K562 (cell line): ENCODE data around the gene C19orf67. TPM values are rescaled to one million over a fixed set of nuclear protein-coding genes. Genes with fewer than 3 reads are reported as not detected.

Experiments
- ATF6 ChIP-seq: sonication (generic); formaldehyde crosslinking; IDR thresholded peaks from 2 replicates; pipeline ENCODE4 v1.4.0; 2020; ENCODE audit warnings: mild to moderate bottlenecking, missing genetic modification reagents
- CCNT2 ChIP-seq: IDR thresholded peaks from 2 replicates; pipeline ENCODE4 v1.6.1; 2011; ENCODE audit warnings: borderline replicate concordance, low read depth, mild to moderate bottlenecking, moderate library complexity, mixed read lengths, low read length; ENCODE audit not compliant: insufficient read length; ENCODE audit errors: extremely low read depth
- ELK1 ChIP-seq: sonication (generic); formaldehyde crosslinking; IDR thresholded peaks from 2 replicates; pipeline ENCODE4 v1.8.1; 2022; ENCODE audit warnings: missing genetic modification reagents
- ESRRA ChIP-seq: fragments of 450-650 bp; IDR thresholded peaks from 2 replicates; pipeline ENCODE4 v1.6.1; 2014; ENCODE audit warnings: low read depth, mild to moderate bottlenecking, moderate library complexity, borderline replicate concordance
- ETV1 ChIP-seq: fragments of 450-650 bp; conservative IDR thresholded peaks from 2 replicates; pipeline ENCODE4 v1.6.1; 2016; ENCODE audit warnings: missing genetic modification characterization, control low read depth, low read depth, missing compliant biosample characterization
- HDAC6 ChIP-seq: IDR thresholded peaks from 2 replicates; pipeline ENCODE4 v1.6.1; 2012; ENCODE audit warnings: low read depth, mild to moderate bottlenecking, control low read depth, inconsistent platforms, low read length, moderate library complexity
- HNRNPK ChIP-seq: fragments of 200-400 bp; formaldehyde crosslinking; IDR thresholded peaks from one replicate; pipeline ENCODE4 v1.6.1; 2018; ENCODE audit warnings: mild to moderate bottlenecking, low read depth, low read length; ENCODE audit not compliant: poor library complexity, severe bottlenecking
- NKRF ChIP-seq: fragments of 450-650 bp; IDR thresholded peaks from 2 replicates; pipeline ENCODE4 v1.6.1; 2016; ENCODE audit warnings: borderline replicate concordance
- SAFB2 ChIP-seq: fragments of 200-400 bp; formaldehyde crosslinking; IDR thresholded peaks from 2 replicates; pipeline ENCODE4 v1.6.1; 2018; ENCODE audit warnings: borderline replicate concordance, low read length, low read depth, moderate library complexity; ENCODE audit not compliant: severe bottlenecking
- SNAPC5 ChIP-seq: fragments of 250-450 bp; sonication (Bioruptor Pico); IDR thresholded peaks from 2 replicates; pipeline ENCODE4 v1.8.0; 2021; ENCODE audit warnings: moderate library complexity, mild to moderate bottlenecking, inconsistent platforms
- YY1 ChIP-seq, 3 experiments: IDR thresholded peaks; 2 replicates each; pipeline ENCODE4 v1.6.1; 2011; ENCODE audit warnings: low read length in 2 of 3, mild to moderate bottlenecking in 2 of 3, moderate library complexity in 2 of 3, borderline replicate concordance in 1 of 3, control low read depth in 1 of 3, low read depth in 1 of 3; ENCODE audit not compliant: insufficient read depth in 3 of 3, insufficient replicate concordance in 2 of 3, control insufficient read depth in 1 of 3, insufficient read length in 1 of 3; ENCODE audit errors: extremely low read depth in 1 of 3
- ZBTB2 ChIP-seq: fragments of 450-650 bp; IDR thresholded peaks from 2 replicates; pipeline ENCODE4 v1.6.1; 2016; ENCODE audit warnings: antibody characterized with exemption
- ZBTB26 ChIP-seq: fragments of 450-650 bp; formaldehyde crosslinking; IDR thresholded peaks from 2 replicates; pipeline ENCODE4 v1.4.0; 2022; ENCODE audit warnings: missing genetic modification characterization
- ZBTB43 ChIP-seq: sonication (generic); formaldehyde crosslinking; IDR thresholded peaks from 2 replicates; pipeline ENCODE4 v1.8.0; 2023; ENCODE audit warnings: mild to moderate bottlenecking, missing genetic modification reagents
- polyA plus RNA-seq, 8 experiments: library from polyadenylated mRNA; depleted of rRNA in 4 of 8; stranded (reverse) in 5 of 8; unstranded in 3 of 8; fragments of >200 nt; fragmentation: Nextera tagmentation in 2 of 8; fragmentation: Illumina TruSeq in 1 of 8; extraction: Ambion mirVana in 2 of 8; extraction: Trizol in 1 of 8; gene quantifications; 2 replicates each; pipeline versions ENCODE4 v1.2.1 to v1.2.3, GENCODE V29; 2011 to 2014; ENCODE audit warnings: inconsistent platforms in 1 of 8, missing spikeins in 1 of 8
- total RNA-seq, 7 experiments: library from RNA; depleted of rRNA in 6 of 7; stranded (reverse); fragments of >200 nt in 6 of 7; fragmentation: Illumina TruSeq in 2 of 7; extraction: Trizol in 2 of 7; gene quantifications; 2 replicates each; pipeline versions ENCODE4 v1.2.1 to v1.2.3, GENCODE V29; 2011 to 2021; ENCODE audit warnings: low replicate concordance in 1 of 7

The C19orf67 gene
- total and polyA plus RNA-seq, 9 of the 15 experiments (the other 6 are each of a cell fraction or from before 2014, with no cell fraction given): 0.29 to 1.8 (median 0.51) TPM; not detected in 3

GRCh38 chr19:14091081-14091812 is 5.7 kb upstream of the C19orf67 start (continued):
- TF ChIP-seq YY1 (IDR thresholded peaks at IDR 0.05; ENCODE audit: borderline replicate concordance in 1 of 3, control insufficient read depth in 1 of 3, extremely low read depth in 1 of 3, insufficient read depth in 3 of 3, insufficient read length in 1 of 3, insufficient replicate concordance in 2 of 3, low read depth in 1 of 3, low read length in 2 of 3): peak in 1 of 3 experiments; percentile 18
- no peak for TF ChIP-seq ELK1 (CRISPR knock-in tag)
- TF ChIP-seq ZBTB26 (CRISPR knock-in tag): no peak
- no peak for TF ChIP-seq ZBTB43 (CRISPR knock-in tag)
- TF ChIP-seq CCNT2: peak; percentile 65
- peak; percentile 67; the same call in 1 of the 2 replicates for TF ChIP-seq ZBTB2
- no peak for TF ChIP-seq HDAC6
- TF ChIP-seq ETV1 (tag): no peak
- no peak; the same call in 1 of the 2 replicates for TF ChIP-seq NKRF
- no peak; the same call in 1 of the 2 replicates for TF ChIP-seq ESRRA
- no peak for TF ChIP-seq ATF6
- no peak for TF ChIP-seq SAFB2
- no peak for TF ChIP-seq SNAPC5
- peak; percentile 90 for TF ChIP-seq HNRNPK
